HepG2 (cell line): ENCODE data around the gene CYP4F2. TPM values are rescaled to one million over a fixed set of nuclear protein-coding genes. Genes with fewer than 3 reads are reported as not detected.

Experiments
- AGO1 ChIP-seq: fragments of 200-400 bp; formaldehyde crosslinking; IDR thresholded peaks from 2 replicates; pipeline ENCODE4 v1.6.1; 2017; ENCODE audit warnings: mild to moderate bottlenecking, low read depth, low read length, moderate library complexity; ENCODE audit not compliant: poor library complexity, severe bottlenecking
- CBX2 ChIP-seq, 2 experiments: fragments of 200-600 bp in 1 of 2; sonication (generic); formaldehyde crosslinking in 1 of 2; IDR thresholded peaks; 2 replicates each; pipeline versions ENCODE4 v1.7.0 to v1.8.1; 2018 to 2022; ENCODE audit warnings: low read depth in 2 of 2, low read length in 1 of 2, mild to moderate bottlenecking in 1 of 2, missing genetic modification reagents in 1 of 2
- CC2D1A ChIP-seq: sonication (generic); formaldehyde crosslinking; IDR thresholded peaks from 2 replicates; pipeline ENCODE4 v1.8.1; 2023; ENCODE audit warnings: mild to moderate bottlenecking, missing genetic modification reagents
- CEBPG ChIP-seq: IDR thresholded peaks from 2 replicates; pipeline ENCODE4 v1.6.1; 2016
- ELF1 ChIP-seq: sonication (generic); formaldehyde crosslinking; IDR thresholded peaks from 2 replicates; pipeline ENCODE4 v1.4.0; 2020; ENCODE audit warnings: missing genetic modification reagents
- EZH2 ChIP-seq: conservative IDR thresholded peaks from 2 replicates; pipeline ENCODE4 v1.6.1; 2012; ENCODE audit warnings: mild to moderate bottlenecking, low read depth, low read length, moderate library complexity
- GATAD2A ChIP-seq: IDR thresholded peaks from 2 replicates; pipeline ENCODE4 v1.6.1; 2016
- HBP1 ChIP-seq: IDR thresholded peaks from 2 replicates; pipeline ENCODE4 v1.6.1; 2016; ENCODE audit warnings: low read depth, control low read depth
- HINFP ChIP-seq: sonication (generic); formaldehyde crosslinking; IDR thresholded peaks from 2 replicates; pipeline ENCODE4 v1.4.0; 2020; ENCODE audit warnings: low read depth, mild to moderate bottlenecking, missing genetic modification reagents
- PHF21A ChIP-seq: sonication (generic); formaldehyde crosslinking; IDR thresholded peaks from 2 replicates; pipeline ENCODE4 v1.5.0; 2020; ENCODE audit warnings: mild to moderate bottlenecking, missing genetic modification reagents
- PPARG ChIP-seq: conservative IDR thresholded peaks from 2 replicates; pipeline ENCODE4 v1.6.1; 2016; ENCODE audit warnings: missing biosample characterization, missing genetic modification reagents
- RBFOX2 ChIP-seq: fragments of 200-400 bp; formaldehyde crosslinking; IDR thresholded peaks from 2 replicates; pipeline ENCODE4 v1.6.1; 2017; ENCODE audit warnings: low read depth, mild to moderate bottlenecking, low read length
- TBL1XR1 ChIP-seq: fragments of 150-350 bp; IDR thresholded peaks from 2 replicates; pipeline ENCODE4 v1.6.1; 2014; ENCODE audit warnings: borderline replicate concordance, low read length; ENCODE audit not compliant: partially characterized antibody
- THAP7 ChIP-seq: sonication (generic); formaldehyde crosslinking; IDR thresholded peaks from 2 replicates; pipeline ENCODE4 v1.8.1; 2023; ENCODE audit warnings: mild to moderate bottlenecking, missing genetic modification reagents
- YEATS4 ChIP-seq: sonication (generic); formaldehyde crosslinking; IDR thresholded peaks from 2 replicates; pipeline ENCODE4 v1.4.0; 2020; ENCODE audit warnings: missing genetic modification reagents, borderline replicate concordance
- ZMYM4 ChIP-seq: sonication (generic); formaldehyde crosslinking; IDR thresholded peaks from 2 replicates; pipeline ENCODE4 v1.8.1; 2023; ENCODE audit warnings: mild to moderate bottlenecking, missing genetic modification reagents
- ZNF17 ChIP-seq: sonication (generic); formaldehyde crosslinking; IDR thresholded peaks from 2 replicates; pipeline ENCODE4 v1.5.0; 2020; ENCODE audit warnings: mild to moderate bottlenecking, missing genetic modification reagents
- ZNF772 ChIP-seq: sonication (generic); formaldehyde crosslinking; IDR thresholded peaks from 2 replicates; pipeline ENCODE4 v1.5.0; 2020; ENCODE audit warnings: mild to moderate bottlenecking, missing genetic modification reagents
- polyA plus RNA-seq, 8 experiments: library from polyadenylated mRNA; depleted of rRNA in 3 of 8; stranded (reverse) in 7 of 8; unstranded in 1 of 8; fragments of >200 nt; fragmentation: Illumina TruSeq in 4 of 8; extraction: Trizol in 4 of 8; gene quantifications; 2 replicates each; pipeline versions ENCODE4 v1.2.1 to v1.2.3, GENCODE V29; 2011 to 2016; ENCODE audit warnings: low read depth in 4 of 8, missing spikeins in 1 of 8, mixed read lengths in 1 of 8; ENCODE audit not compliant: insufficient read depth in 1 of 8
- total RNA-seq, 5 experiments: library from RNA; depleted of rRNA; stranded (reverse); fragments of >200 nt; fragmentation: Illumina TruSeq; extraction: Trizol; gene quantifications; 2 replicates each; pipeline ENCODE4 v1.2.3, GENCODE V29; 2016; ENCODE audit warnings: low read depth in 1 of 5
- TF ChIP-seq, protein P1 (sequence below): sonication (generic); formaldehyde crosslinking; IDR thresholded peaks from 2 replicates; pipeline ENCODE4 v1.9.0; 2021; ENCODE audit warnings: missing genetic modification reagents, borderline replicate concordance

The CYP4F2 gene
- total and polyA plus RNA-seq, 2 of the 13 experiments (the other 11 are each of a cell fraction or from before 2014, with no cell fraction given), result 3.7 to 3.9 TPM

DNA sequence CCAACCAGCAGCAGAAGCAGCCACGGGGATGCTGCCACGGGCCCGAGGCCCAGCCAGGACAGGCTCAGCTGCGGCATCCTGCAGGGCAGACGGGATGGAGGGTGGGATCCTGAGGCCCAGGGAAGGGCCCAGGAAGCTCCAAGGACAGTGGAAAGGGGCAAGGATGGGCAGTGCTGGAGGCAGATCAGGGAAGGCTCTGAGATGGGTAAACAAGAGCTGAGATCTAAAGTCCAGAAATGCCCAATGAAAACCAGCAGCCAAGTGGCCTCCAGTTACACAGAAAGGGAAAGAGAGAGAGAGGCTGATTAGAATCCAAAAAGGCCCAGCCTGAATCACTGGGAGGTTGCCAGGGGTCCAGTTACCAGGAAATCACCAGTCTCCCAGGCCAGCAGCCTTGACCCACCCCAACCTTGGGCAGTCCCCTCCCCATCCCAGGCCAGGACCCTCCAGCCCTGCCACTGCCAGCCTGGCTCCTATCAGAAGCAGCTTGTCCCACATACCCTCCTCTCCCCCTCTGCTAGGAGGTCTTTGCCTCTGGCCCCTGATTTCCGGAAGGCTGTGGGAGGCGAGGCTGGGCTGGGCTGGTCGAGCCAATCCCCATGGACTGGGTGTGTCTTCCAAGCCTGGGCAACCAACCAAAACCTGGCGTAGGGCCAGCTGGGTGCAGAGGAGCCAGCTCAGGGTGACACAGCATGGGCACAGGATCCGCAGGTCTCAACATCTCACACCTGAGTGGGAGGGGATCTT, 36.6 kb upstream of the CYP4F2 start, which contains the start of gene CYP4F11 (continued):
- no peak for TF ChIP-seq HINFP
- no peak for TF ChIP-seq EZH2
- no peak for TF ChIP-seq TBL1XR1
- 0 out of 2 replicates have a peak, but pooled peaks have one; percentile 67 for TF ChIP-seq ELF1
- TF ChIP-seq AGO1, result peak; percentile 2
- TF ChIP-seq CC2D1A, result no peak
- peak; percentile 43; the same call in 1 of the 2 replicates for TF ChIP-seq THAP7 (CRISPR knock-in tag)
- peak; percentile 79 for TF ChIP-seq PHF21A
- no peak for TF ChIP-seq ZMYM4 (CRISPR knock-in tag)
- peak; percentile 43; the same call in 1 of the 2 replicates for TF ChIP-seq GATAD2A (CRISPR knock-in tag)
- no peak for TF ChIP-seq ZNF17 (CRISPR knock-in tag)
- TF ChIP-seq YEATS4 (CRISPR knock-in tag), result no peak
- no peak for TF ChIP-seq HBP1
- TF ChIP-seq CEBPG (CRISPR knock-in tag), result no peak
- TF ChIP-seq ZNF772 (CRISPR knock-in tag), result no peak; the same call in 1 of the 2 replicates
- no peak for TF ChIP-seq CBX2 (IDR thresholded peaks at IDR 0.05; ENCODE audit: low read depth, low read length)
- no peak for TF ChIP-seq CBX2 (CRISPR knock-in tag; IDR thresholded peaks at IDR 0.05; ENCODE audit: low read depth)
- TF ChIP-seq RBFOX2, result peak; percentile 60
- TF ChIP-seq, protein P1, sequence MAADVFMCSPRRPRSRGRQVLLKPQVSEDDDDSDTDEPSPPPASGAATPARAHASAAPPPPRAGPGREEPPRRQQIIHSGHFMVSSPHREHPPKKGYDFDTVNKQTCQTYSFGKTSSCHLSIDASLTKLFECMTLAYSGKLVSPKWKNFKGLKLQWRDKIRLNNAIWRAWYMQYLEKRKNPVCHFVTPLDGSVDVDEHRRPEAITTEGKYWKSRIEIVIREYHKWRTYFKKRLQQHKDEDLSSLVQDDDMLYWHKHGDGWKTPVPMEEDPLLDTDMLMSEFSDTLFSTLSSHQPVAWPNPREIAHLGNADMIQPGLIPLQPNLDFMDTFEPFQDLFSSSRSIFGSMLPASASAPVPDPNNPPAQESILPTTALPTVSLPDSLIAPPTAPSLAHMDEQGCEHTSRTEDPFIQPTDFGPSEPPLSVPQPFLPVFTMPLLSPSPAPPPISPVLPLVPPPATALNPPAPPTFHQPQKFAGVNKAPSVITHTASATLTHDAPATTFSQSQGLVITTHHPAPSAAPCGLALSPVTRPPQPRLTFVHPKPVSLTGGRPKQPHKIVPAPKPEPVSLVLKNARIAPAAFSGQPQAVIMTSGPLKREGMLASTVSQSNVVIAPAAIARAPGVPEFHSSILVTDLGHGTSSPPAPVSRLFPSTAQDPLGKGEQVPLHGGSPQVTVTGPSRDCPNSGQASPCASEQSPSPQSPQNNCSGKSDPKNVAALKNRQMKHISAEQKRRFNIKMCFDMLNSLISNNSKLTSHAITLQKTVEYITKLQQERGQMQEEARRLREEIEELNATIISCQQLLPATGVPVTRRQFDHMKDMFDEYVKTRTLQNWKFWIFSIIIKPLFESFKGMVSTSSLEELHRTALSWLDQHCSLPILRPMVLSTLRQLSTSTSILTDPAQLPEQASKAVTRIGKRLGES (CRISPR knock-in tag), result no peak
- no peak for TF ChIP-seq PPARG (CRISPR knock-in tag)
